PC-9 (cell line): ENCODE measurements around the gene JARID2. TPM values are rescaled to one million over a fixed set of nuclear protein-coding genes. Genes with fewer than 3 reads are reported as not detected.

Experiments
- BruUV-seq: library from RNA; stranded (reverse); fragments of 400-500 nt; replicated peaks from 2 replicates; lab custom pipeline; 2021; lab: Mats Ljungman, UMichigan
- CTCF ChIA-PET: fragments of 300-600 bp; sonication (Branson Sonifier 250); formaldehyde crosslinking; loops from one replicate; lab custom pipeline; 2022; ENCODE audit warnings: antibody characterized with exemption; lab: Charles Lee
- POLR2A ChIA-PET: fragments of 300-600 bp; sonication (Branson Sonifier 250); formaldehyde crosslinking; loops from one replicate; lab custom pipeline; 2022; ENCODE audit warnings: antibody characterized with exemption; ENCODE audit not compliant: unreplicated experiment; lab: Charles Lee
- DNase-seq, 2 experiments: peaks; one replicate each; pipeline versions ENCODE4 v3.0.0 to v3.0.0-alpha.2; 2015 to 2022; ENCODE audit warnings: mixed read lengths in 1 of 2
- H2AFZ ChIP-seq: fragments of 200-600 bp; sonication (generic); 2 replicates; pipeline ENCODE4 v1.8.1; 2017; ENCODE audit warnings: antibody characterized with exemption
- H3F3A ChIP-seq: fragments of 200-600 bp; sonication (generic); 2 replicates; pipeline ENCODE4 v1.8.1; 2017; ENCODE audit warnings: antibody characterized with exemption, mild to moderate bottlenecking, low read depth; ENCODE audit not compliant: insufficient read depth
- H3K27ac ChIP-seq: fragments of 200-600 bp; sonication (generic); 2 replicates; pipeline ENCODE4 v1.6.1; 2016; ENCODE audit warnings: mixed run types
- H3K27me3 ChIP-seq: fragments of 200-600 bp; sonication (generic); 2 replicates; pipeline ENCODE4 v1.6.1; 2016; ENCODE audit warnings: low read depth, mixed run types; ENCODE audit not compliant: insufficient read depth
- H3K36me3 ChIP-seq: fragments of 200-600 bp; sonication (generic); 2 replicates; pipeline ENCODE4 v1.6.1; 2016; ENCODE audit warnings: low read depth, mixed run types
- H3K4me1 ChIP-seq: fragments of 200-600 bp; sonication (generic); replicated peaks from 2 replicates; pipeline ENCODE4 v1.6.1; 2016; ENCODE audit warnings: mixed run types; ENCODE audit not compliant: insufficient read depth
- H3K4me2 ChIP-seq: fragments of 200-600 bp; sonication (generic); 2 replicates; pipeline ENCODE4 v1.6.1; 2017; ENCODE audit warnings: mixed run types
- H3K4me3 ChIP-seq: fragments of 200-600 bp; sonication (generic); 2 replicates; pipeline ENCODE4 v1.6.1; 2016; ENCODE audit warnings: mixed run types
- H3K79me2 ChIP-seq: fragments of 200-600 bp; sonication (generic); 2 replicates; pipeline ENCODE4 v1.6.1; 2017; ENCODE audit warnings: low read depth, mixed run types
- H3K9me2 ChIP-seq: fragments of 200-600 bp; sonication (generic); 2 replicates; pipeline ENCODE4 v1.8.1; 2017; ENCODE audit warnings: mild to moderate bottlenecking; ENCODE audit not compliant: insufficient read depth
- H3K9me3 ChIP-seq: fragments of 200-600 bp; sonication (generic); 2 replicates; pipeline ENCODE4 v1.8.1; 2016; ENCODE audit warnings: low read depth; ENCODE audit not compliant: insufficient read depth
- H4K20me1 ChIP-seq: fragments of 200-600 bp; sonication (generic); 2 replicates; pipeline ENCODE4 v1.8.1; 2017; ENCODE audit not compliant: insufficient read depth
- EZH2 ChIP-seq: fragments of 200-600 bp; sonication (generic); IDR thresholded peaks from 2 replicates; pipeline ENCODE4 v1.8.0; 2017; ENCODE audit warnings: antibody characterized with exemption, low read depth
- intact Hi-C: fragments of 100-400 bp; cut with micrococcal nuclease; formaldehyde crosslinking; loops from one replicate; pipeline ENCODE4 v1.10.0; 2022; ENCODE audit not compliant: unreplicated experiment
- total RNA-seq: library from RNA; stranded (reverse); gene quantifications from 2 replicates; pipeline ENCODE4 v1.2.3, GENCODE V29; 2021
- TF ChIP-seq, protein P1 (sequence below): fragments of 200-600 bp; sonication (generic); conservative IDR thresholded peaks from 2 replicates; pipeline ENCODE4 v1.6.1; 2017; ENCODE audit warnings: mixed run types, antibody characterized with exemption, mild to moderate bottlenecking, moderate library complexity

The JARID2 gene
- total RNA-seq, 1 experiment from 2014 or later: 35.0 TPM

- no TSS peak for BruUV-seq
- Histone ChIP-seq H3K36me3 (no peaks in the 10 kb centered on the region; the same call in 1 of the 2 replicates), H3K9me3 (no peaks in the 10 kb centered on the region), H3K4me2 (no peak overlapping the region), H3F3A (peaks cover 6% of the 10 kb centered on the region; the same call in 1 of the 2 replicates), H4K20me1 (peaks cover 53% of the 10 kb centered on the region), H3K27me3 (no peaks in the 10 kb centered on the region), H3K27ac (no peak overlapping the region), H2AFZ (no peak overlapping the region), H3K79me2 (peaks cover 99% of the 10 kb centered on the region), H3K9me2 (no peaks in the 10 kb centered on the region), H3K4me3 (no peak overlapping the region), H3K4me1 (peaks cover 14% of the 10 kb centered on the region; the same call in 1 of the 2 replicates)
- TF ChIP-seq, protein P1, sequence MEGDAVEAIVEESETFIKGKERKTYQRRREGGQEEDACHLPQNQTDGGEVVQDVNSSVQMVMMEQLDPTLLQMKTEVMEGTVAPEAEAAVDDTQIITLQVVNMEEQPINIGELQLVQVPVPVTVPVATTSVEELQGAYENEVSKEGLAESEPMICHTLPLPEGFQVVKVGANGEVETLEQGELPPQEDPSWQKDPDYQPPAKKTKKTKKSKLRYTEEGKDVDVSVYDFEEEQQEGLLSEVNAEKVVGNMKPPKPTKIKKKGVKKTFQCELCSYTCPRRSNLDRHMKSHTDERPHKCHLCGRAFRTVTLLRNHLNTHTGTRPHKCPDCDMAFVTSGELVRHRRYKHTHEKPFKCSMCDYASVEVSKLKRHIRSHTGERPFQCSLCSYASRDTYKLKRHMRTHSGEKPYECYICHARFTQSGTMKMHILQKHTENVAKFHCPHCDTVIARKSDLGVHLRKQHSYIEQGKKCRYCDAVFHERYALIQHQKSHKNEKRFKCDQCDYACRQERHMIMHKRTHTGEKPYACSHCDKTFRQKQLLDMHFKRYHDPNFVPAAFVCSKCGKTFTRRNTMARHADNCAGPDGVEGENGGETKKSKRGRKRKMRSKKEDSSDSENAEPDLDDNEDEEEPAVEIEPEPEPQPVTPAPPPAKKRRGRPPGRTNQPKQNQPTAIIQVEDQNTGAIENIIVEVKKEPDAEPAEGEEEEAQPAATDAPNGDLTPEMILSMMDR: 0 out of 2 replicates have a peak, but pooled peaks have one; percentile 28
- TF ChIP-seq EZH2: no peak
- DNase-seq: peak in 1 of 2 experiments; percentile 33
- intact Hi-C loops: no loop called here
- POLR2A ChIA-PET: interaction anchor here (0.6 kb wide), 1 partner anchor 8 kb away, joined by 4 read pairs; no protein-coding TSS in a partner anchor
- CTCF ChIA-PET: no interaction called here
These were observed 29.0 kb downstream of the JARID2 start for GRCh38 chr6:15274692-15275387.

GRCh38 chr6:15276036-15276985 lies 30.4 kb downstream of the JARID2 start:
- ChIA-PET CTCF (no interaction called here), POLR2A (no interaction called here)
- peaks cover 9% of the 10 kb centered on the region; the same call in 1 of the 2 replicates for H3F3A ChIP-seq
- no peak overlapping the region for H2AFZ ChIP-seq
- intact Hi-C loops: no loop called here
- no TSS peak for BruUV-seq
- peaks cover 28% of the 10 kb centered on the region for H3K4me1 ChIP-seq
- H3K36me3 ChIP-seq: no peaks in the 10 kb centered on the region; the same call in 1 of the 2 replicates
- no peak overlapping the region for H3K4me2 ChIP-seq
- no peaks in the 10 kb centered on the region for H3K27me3 ChIP-seq
- peaks cover 99% of the 10 kb centered on the region for H3K79me2 ChIP-seq
- no peak overlapping the region for H3K4me3 ChIP-seq
- no peaks in the 10 kb centered on the region for H3K9me3 ChIP-seq
- no peaks in the 10 kb centered on the region for H3K9me2 ChIP-seq
- H4K20me1 ChIP-seq: peaks cover 43% of the 10 kb centered on the region
- DNase-seq: peak in 1 of 2 experiments; percentile 33
- TF ChIP-seq, protein P1: no peak
- no peak for TF ChIP-seq EZH2
- no peak overlapping the region for H3K27ac ChIP-seq

GRCh38 chr6:15279047-15279661 lies 33.3 kb downstream of the JARID2 start:
- peaks cover 13% of the 10 kb centered on the region; the same call in 1 of the 2 replicates for H3F3A ChIP-seq
- no peak overlapping the region for H3K4me2 ChIP-seq
- no peaks in the 10 kb centered on the region for H3K27me3 ChIP-seq
- no peaks in the 10 kb centered on the region for H3K9me2 ChIP-seq
- no peak for DNase-seq
- no peak overlapping the region for H3K4me3 ChIP-seq
- H3K36me3 ChIP-seq: no peaks in the 10 kb centered on the region
- no peak overlapping the region for H2AFZ ChIP-seq
- H3K27ac ChIP-seq: 0 out of 2 replicates have a peak overlapping the region, but pooled peaks have one; percentile 31
- no peaks in the 10 kb centered on the region for H3K9me3 ChIP-seq
- no TSS peak for BruUV-seq
- ChIA-PET POLR2A (no interaction called here), CTCF (no interaction called here)
- H3K4me1 ChIP-seq: peaks cover 39% of the 10 kb centered on the region
- intact Hi-C loops: no loop called here
- TF ChIP-seq, protein P1: no peak
- TF ChIP-seq EZH2: no peak
- H4K20me1 ChIP-seq: peaks cover 22% of the 10 kb centered on the region
- H3K79me2 ChIP-seq: peaks cover 99% of the 10 kb centered on the region
